Measurements from ENCODE around the gene SH3RF3. TPM values are rescaled to one million over a fixed set of nuclear protein-coding genes. Genes with fewer than 3 reads are reported as not detected.
A peak's percentile ranks its signal among the peaks of the same experiment; 100 is the strongest.

SH3RF3 gene
- total and polyA plus RNA-seq, 5 donors: 5.7 to 8.8 (median 8.1) TPM

DNA sequence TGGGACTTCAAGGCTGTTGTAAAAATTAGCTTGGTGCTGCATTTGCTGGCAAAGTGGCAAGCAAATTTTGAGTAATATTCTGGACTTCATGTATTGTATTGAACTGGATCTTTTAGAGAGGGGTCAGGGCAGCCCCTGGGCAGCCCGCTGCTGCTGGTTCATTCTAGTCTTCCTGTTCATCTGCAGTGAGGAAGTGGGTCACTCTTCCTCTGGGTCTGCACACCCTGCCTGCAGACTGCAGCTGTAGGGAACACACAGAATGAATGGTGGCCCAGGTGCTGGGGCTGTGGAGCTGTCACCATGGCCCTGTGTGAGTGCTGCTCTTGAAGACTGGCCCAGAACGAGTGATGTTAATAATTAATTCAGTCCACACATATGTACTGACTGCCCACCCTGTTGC is 9.4 kb downstream of the SH3RF3 start:
- Histone ChIP-seq H3K27me3 (ENCODE audit: control insufficient read depth, insufficient read depth) (no peaks in the 10 kb centered on the region), H3K4me1 (ENCODE audit: control insufficient read depth, insufficient read depth, low read length) (peaks cover 3% of the 10 kb centered on the region), H3K27ac (ENCODE audit: low read length) (no peak overlapping the region), H3K4me3 (ENCODE audit: low read length) (no peak overlapping the region), H3K9me3 (ENCODE audit: control insufficient read depth, low read length) (no peaks in the 10 kb centered on the region)
- intact Hi-C loops (cut with DNase I): loop anchor here in 1 of 4 donors (10.0 kb wide), 1 partner anchor 116 kb away; no protein-coding TSS in a partner anchor
- WGBS: 67% methylated on average over 2 of the region's 2 CpGs
- ATAC-seq (no peak), DNase-seq (no peak)

DNA sequence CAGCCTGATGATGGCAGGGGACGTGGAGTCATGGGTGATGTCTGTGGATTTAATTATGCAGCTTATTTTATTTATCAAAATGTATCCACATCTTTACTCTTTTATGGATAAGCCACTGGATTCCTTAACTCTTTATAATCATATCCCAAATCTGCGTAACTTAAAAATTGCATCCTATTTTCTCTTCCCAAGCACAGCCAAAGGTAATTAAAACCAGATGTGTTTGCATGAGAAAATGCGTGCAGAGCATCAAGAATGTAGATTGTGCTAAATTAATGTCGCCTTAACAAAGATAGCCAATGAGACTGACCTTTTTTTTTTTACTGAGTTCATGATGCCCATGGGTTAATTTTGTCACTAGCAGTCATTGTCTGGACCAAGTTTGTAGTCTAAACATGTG is 10.0 kb downstream of the SH3RF3 start:
- peaks cover 3% of the 10 kb centered on the region for H3K4me1 ChIP-seq (ENCODE audit: control insufficient read depth, insufficient read depth, low read length)
- H3K4me3 ChIP-seq (ENCODE audit: low read length): no peak overlapping the region
- intact Hi-C loops (cut with DNase I): loop anchor here in 1 of 4 donors (10.0 kb wide), 1 partner anchor 116 kb away; no protein-coding TSS in a partner anchor
- H3K27me3 ChIP-seq (ENCODE audit: control insufficient read depth, insufficient read depth): no peaks in the 10 kb centered on the region
- H3K27ac ChIP-seq (ENCODE audit: low read length): no peak overlapping the region
- ATAC-seq (no peak), DNase-seq (no peak)
- WGBS: 94% methylated on average over 4 of the region's 4 CpGs
- H3K9me3 ChIP-seq (ENCODE audit: control insufficient read depth, low read length): no peaks in the 10 kb centered on the region

- 93% methylated on average over 10 of the region's 10 CpGs for WGBS
- H3K27ac ChIP-seq (ENCODE audit: low read length): no peak overlapping the region
- ATAC-seq (no peak), DNase-seq (no peak)
- H3K9me3 ChIP-seq (ENCODE audit: control insufficient read depth, low read length): no peaks in the 10 kb centered on the region
- intact Hi-C loops (cut with DNase I): loop anchor here in 1 of 4 donors (10.0 kb wide), 1 partner anchor 115 kb away; no protein-coding TSS in a partner anchor
- H3K4me3 ChIP-seq (ENCODE audit: low read length): no peak overlapping the region
- peaks cover 3% of the 10 kb centered on the region for H3K4me1 ChIP-seq (ENCODE audit: control insufficient read depth, insufficient read depth, low read length)
- H3K27me3 ChIP-seq (ENCODE audit: control insufficient read depth, insufficient read depth): no peaks in the 10 kb centered on the region
These were observed 10.9 kb downstream of the SH3RF3 start for GRCh38 chr2:109139865-109140396.

DNA sequence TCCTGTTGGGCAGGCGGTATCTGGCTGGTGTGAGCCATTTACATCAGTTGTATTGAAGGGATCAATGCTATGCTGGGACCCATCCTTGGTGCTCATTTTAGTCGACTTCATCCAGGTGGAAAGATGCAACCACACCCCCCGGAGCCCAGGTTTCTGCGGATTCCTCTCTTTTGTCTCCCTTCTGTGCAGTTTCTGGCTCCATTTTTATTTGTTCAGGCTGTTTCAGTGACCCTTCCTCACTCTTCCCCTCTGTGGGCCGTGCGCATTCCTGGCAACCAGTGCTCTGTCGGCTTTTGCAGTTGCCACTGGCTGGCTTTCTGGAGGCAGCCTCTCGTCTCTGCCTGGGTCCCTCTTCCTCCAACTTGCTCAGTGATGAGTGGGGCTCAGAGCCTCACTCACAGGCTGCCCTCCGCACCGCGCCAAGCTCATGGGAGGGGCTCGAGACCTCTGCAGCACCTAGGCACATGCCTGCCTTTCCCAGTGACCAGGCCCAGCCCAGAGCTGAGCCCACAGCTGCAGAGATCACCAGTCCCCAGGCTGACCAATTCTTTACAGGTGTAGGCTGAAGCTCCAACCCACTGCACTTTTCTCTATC is 12.1 kb downstream of the SH3RF3 start:
- DNase-seq (no peak), ATAC-seq (no peak)
- Histone ChIP-seq H3K4me1 (ENCODE audit: control insufficient read depth, insufficient read depth, low read length) (peaks cover 2% of the 10 kb centered on the region), H3K27ac (ENCODE audit: low read length) (no peak overlapping the region), H3K9me3 (ENCODE audit: control insufficient read depth, low read length) (no peaks in the 10 kb centered on the region), H3K27me3 (ENCODE audit: control insufficient read depth, insufficient read depth) (no peaks in the 10 kb centered on the region), H3K4me3 (ENCODE audit: low read length) (no peak overlapping the region)
- WGBS: 95% methylated on average over 12 of the region's 12 CpGs
- intact Hi-C loops (cut with DNase I): no loop called here

DNA sequence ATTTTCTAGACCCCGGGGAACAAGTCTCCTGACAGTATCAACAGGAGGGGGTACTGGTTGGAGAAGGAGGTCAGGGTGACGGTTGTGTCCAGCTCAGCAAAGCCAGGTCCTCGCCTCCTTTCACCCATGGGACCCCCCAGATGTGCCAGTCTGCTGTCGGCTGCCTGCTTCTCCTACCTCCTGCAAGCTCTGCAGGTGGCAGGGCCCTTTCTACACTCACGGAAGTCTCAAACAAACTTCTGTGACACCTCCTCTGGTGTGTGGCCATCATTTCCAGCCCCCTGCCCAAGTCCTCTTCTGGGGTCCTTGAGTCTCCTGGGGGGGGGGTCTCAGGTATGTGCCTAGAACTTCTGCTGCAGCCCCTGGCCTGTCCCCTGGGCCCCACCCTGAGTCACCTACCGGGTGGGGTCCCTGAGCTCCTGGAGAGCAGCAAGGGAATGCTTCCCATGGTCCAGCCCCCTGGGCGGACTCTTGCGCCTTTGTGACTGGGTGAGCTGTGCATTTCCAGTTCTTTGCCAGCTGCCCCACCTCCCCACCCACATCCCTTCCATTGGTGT is 12.8 kb downstream of the SH3RF3 start:
- WGBS: 89% methylated on average over 8 of the region's 8 CpGs
- intact Hi-C loops (cut with DNase I): no loop called here

GRCh38 chr2:109142416-109143210 is 13.6 kb downstream of the SH3RF3 start:
- Histone ChIP-seq H3K4me3 (ENCODE audit: low read length) (no peak overlapping the region), H3K4me1 (ENCODE audit: control insufficient read depth, insufficient read depth, low read length) (peaks cover 2% of the 10 kb centered on the region), H3K27ac (ENCODE audit: low read length) (no peak overlapping the region), H3K9me3 (ENCODE audit: control insufficient read depth, low read length) (no peaks in the 10 kb centered on the region), H3K27me3 (ENCODE audit: control insufficient read depth, insufficient read depth) (no peaks in the 10 kb centered on the region)
- intact Hi-C loops (cut with DNase I): no loop called here
- DNase-seq: no peak
- WGBS: 76% methylated on average over 16 of the region's 16 CpGs
- no peak for ATAC-seq

More for the DNA sequence above, 12.8 kb downstream of the SH3RF3 start:
- H3K9me3 ChIP-seq (ENCODE audit: control insufficient read depth, low read length): no peaks in the 10 kb centered on the region
- no peaks in the 10 kb centered on the region for H3K27me3 ChIP-seq (ENCODE audit: control insufficient read depth, insufficient read depth)
- no peak overlapping the region for H3K27ac ChIP-seq (ENCODE audit: low read length)
- H3K4me1 ChIP-seq (ENCODE audit: control insufficient read depth, insufficient read depth, low read length): peaks cover 2% of the 10 kb centered on the region
- ATAC-seq (no peak), DNase-seq (no peak)
- H3K4me3 ChIP-seq (ENCODE audit: low read length): no peak overlapping the region

DNA sequence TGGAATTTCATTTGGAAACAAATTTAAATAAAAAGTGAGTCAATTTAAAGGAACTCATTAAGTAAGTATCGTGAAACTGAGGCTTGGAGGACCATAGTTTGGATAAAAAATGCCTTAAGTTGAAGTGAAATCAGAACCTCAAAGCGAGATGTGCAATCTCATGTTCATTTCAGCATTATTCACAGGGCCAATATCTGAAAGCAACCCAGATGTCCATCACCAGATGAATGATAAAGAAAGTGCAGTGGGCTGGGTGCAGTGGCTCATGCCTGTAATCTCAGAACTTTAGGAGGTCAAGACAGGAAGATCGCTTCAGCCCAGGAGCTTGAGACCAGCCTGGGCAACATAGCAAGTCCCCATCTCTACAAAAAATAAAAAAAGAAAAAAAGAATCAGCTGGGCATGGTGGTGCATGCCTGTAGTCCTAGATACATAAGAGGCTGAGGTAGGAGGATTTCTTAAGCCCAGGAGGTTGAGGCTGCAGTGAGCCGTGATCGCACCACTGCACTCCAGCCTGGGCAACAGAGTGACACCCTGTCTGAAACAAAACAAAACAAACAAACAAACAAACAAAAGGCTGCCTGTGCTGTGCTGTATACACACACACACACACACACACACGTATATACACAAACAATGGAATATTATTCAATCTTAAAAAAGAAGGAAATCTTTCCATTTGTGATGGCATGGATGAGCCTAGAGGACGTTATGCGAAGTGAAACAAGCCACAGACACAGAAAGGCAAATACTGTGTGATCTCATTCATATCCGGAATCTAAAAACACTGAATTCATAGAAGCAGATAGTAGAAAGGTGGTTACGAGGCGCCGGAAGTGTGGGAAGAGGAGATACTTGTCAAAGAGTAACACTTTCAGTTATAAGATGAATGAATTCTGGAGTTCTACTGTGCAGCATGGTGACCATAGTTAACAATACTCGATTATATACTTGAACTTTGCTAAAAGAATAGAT is 14.5 kb downstream of the SH3RF3 start:
- ATAC-seq: no peak
- peaks cover 2% of the 10 kb centered on the region for H3K4me1 ChIP-seq (ENCODE audit: control insufficient read depth, insufficient read depth, low read length)
- no peak overlapping the region for H3K4me3 ChIP-seq (ENCODE audit: low read length)
- H3K9me3 ChIP-seq (ENCODE audit: control insufficient read depth, low read length): no peaks in the 10 kb centered on the region
- WGBS: 92% methylated on average over 13 of the region's 13 CpGs
- intact Hi-C loops (cut with DNase I): no loop called here
- H3K27me3 ChIP-seq (ENCODE audit: control insufficient read depth, insufficient read depth): no peaks in the 10 kb centered on the region
- no peak overlapping the region for H3K27ac ChIP-seq (ENCODE audit: low read length)
- no peak for DNase-seq

DNA sequence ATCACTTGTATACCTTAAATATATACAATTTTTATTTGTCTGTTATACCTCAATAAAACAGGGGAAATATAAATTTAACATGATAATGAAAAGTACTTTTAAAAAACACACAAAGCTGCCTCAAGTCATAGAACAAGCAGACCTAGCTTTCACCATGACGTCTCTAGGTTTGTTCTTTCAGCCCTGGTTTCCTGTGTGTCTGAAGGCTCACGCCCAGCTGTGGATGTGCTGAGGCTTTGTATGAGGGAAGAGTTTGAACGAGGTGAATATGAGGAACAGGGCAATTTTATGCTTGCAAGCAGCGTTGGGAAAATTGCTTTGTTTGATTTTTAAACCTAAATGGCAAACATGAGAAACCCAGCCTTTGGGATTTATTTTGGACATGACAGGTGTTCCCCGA is 15.3 kb downstream of the SH3RF3 start:
- Histone ChIP-seq H3K27me3 (ENCODE audit: control insufficient read depth, insufficient read depth) (no peaks in the 10 kb centered on the region), H3K4me1 (ENCODE audit: control insufficient read depth, insufficient read depth, low read length) (peaks cover 4% of the 10 kb centered on the region), H3K4me3 (ENCODE audit: low read length) (no peak overlapping the region), H3K9me3 (ENCODE audit: control insufficient read depth, low read length) (no peaks in the 10 kb centered on the region), H3K27ac (ENCODE audit: low read length) (no peak overlapping the region)
- no peak for DNase-seq
- 87% methylated on average over 5 of the region's 5 CpGs for WGBS
- no peak for ATAC-seq
- intact Hi-C loops (cut with DNase I): no loop called here

DNA sequence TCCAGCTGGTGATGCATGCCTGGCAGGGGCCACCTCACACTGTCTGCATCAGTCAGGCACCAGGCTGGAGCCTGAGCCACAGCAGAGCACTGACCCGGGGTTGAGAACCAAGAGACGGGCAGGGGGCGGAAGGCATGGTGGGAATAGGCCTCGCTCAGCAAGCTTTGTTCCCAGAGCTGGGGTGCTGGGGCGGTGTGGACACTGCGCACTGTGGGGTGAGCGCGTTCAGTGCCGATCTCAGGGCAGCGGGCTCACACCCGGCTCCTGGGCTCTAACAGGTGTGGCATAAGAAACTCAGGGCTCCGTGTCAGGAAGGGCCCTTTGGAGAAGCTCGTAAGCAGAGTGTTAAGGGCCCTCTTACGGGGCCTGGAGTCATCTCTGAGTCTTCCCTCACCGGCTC is 15.7 kb downstream of the SH3RF3 start:
- Histone ChIP-seq H3K27me3 (ENCODE audit: control insufficient read depth, insufficient read depth) (no peaks in the 10 kb centered on the region), H3K9me3 (ENCODE audit: control insufficient read depth, low read length) (no peaks in the 10 kb centered on the region), H3K4me3 (ENCODE audit: low read length) (no peak overlapping the region), H3K27ac (ENCODE audit: low read length) (no peak overlapping the region), H3K4me1 (ENCODE audit: control insufficient read depth, insufficient read depth, low read length) (peaks cover 7% of the 10 kb centered on the region)
- no peak for DNase-seq
- intact Hi-C loops (cut with DNase I): no loop called here
- WGBS: 97% methylated on average over 15 of the region's 15 CpGs
- ATAC-seq: peak in 1 of 2 donors; percentile 8

GRCh38 chr2:109145286-109145685 is 16.3 kb downstream of the SH3RF3 start:
- peaks cover 7% of the 10 kb centered on the region for H3K4me1 ChIP-seq (ENCODE audit: control insufficient read depth, insufficient read depth, low read length)
- no peaks in the 10 kb centered on the region for H3K9me3 ChIP-seq (ENCODE audit: control insufficient read depth, low read length)
- no peak overlapping the region for H3K4me3 ChIP-seq (ENCODE audit: low read length)
- WGBS: 95% methylated on average over 12 of the region's 12 CpGs
- no peaks in the 10 kb centered on the region for H3K27me3 ChIP-seq (ENCODE audit: control insufficient read depth, insufficient read depth)
- intact Hi-C loops (cut with DNase I): no loop called here
- no peak for ATAC-seq
- no peak overlapping the region for H3K27ac ChIP-seq (ENCODE audit: low read length)
- no peak for DNase-seq
